ENCODE measurements around the gene TNS1. TPM values are rescaled to one million over a fixed set of nuclear protein-coding genes. Genes with fewer than 3 reads are reported as not detected.

Gene TNS1
- total and polyA plus RNA-seq, 9 of the 15 experiments (the other 6 are each of a cell fraction or from before 2014, with no cell fraction given) = 0.13 to 2.7 (median 0.77) TPM

DNA sequence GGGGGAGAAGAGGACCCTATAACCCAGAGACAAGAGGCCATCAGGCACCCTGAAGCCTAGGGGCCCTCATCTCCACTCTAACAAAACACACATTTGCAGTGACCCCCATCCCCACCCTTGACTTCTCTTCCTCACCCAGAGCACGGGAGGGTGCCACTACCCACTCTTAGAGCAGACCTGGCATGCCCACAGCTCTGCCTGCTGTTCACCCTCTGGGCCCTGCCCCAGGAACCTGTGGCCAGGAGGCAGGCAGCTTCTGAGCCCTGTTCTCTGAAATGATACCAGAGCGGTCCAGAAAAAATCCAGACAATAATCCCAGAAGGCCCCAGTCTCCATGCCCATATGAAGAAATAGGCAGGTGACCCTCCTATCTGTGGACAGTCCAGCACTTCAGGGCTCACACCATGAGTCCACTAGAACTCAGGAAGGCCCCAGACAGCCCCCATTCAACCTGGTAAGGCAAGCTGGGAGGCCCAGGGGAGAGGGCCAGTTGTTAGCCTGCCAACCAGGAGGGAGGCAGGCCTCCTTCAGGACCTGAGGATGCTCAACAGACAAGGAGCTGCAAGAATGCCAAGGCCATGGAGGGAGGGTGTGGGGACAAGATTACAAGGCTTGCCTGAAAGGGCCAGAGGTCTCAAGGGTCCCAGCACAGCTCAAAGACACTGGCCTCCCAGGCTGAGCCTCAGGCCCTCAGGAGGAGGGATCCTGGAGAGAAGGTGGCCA is 75.0 kb downstream of the TNS1 start (continued):
- TF ChIP-seq, protein P1, sequence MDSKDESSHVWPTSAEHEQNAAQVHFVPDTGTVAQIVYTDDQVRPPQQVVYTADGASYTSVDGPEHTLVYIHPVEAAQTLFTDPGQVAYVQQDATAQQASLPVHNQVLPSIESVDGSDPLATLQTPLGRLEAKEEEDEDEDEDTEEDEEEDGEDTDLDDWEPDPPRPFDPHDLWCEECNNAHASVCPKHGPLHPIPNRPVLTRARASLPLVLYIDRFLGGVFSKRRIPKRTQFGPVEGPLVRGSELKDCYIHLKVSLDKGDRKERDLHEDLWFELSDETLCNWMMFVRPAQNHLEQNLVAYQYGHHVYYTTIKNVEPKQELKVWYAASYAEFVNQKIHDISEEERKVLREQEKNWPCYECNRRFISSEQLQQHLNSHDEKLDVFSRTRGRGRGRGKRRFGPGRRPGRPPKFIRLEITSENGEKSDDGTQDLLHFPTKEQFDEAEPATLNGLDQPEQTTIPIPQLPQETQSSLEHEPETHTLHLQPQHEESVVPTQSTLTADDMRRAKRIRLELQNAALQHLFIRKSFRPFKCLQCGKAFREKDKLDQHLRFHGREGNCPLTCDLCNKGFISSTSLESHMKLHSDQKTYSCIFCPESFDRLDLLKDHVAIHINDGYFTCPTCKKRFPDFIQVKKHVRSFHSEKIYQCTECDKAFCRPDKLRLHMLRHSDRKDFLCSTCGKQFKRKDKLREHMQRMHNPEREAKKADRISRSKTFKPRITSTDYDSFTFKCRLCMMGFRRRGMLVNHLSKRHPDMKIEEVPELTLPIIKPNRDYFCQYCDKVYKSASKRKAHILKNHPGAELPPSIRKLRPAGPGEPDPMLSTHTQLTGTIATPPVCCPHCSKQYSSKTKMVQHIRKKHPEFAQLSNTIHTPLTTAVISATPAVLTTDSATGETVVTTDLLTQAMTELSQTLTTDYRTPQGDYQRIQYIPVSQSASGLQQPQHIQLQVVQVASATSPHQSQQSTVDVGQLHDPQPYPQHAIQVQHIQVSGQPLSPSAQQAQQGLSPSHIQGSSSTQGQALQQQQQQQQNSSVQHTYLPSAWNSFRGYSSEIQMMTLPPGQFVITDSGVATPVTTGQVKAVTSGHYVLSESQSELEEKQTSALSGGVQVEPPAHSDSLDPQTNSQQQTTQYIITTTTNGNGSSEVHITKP (IDR thresholded peaks at IDR 0.05; ENCODE audit: partially characterized antibody) = no peak
- TF ChIP-seq ASH1L (IDR thresholded peaks at IDR 0.05; ENCODE audit: borderline replicate concordance, low read depth, partially characterized antibody) = no peak
- no peak for TF ChIP-seq ZNF655 (CRISPR knock-in tag; IDR thresholded peaks at IDR 0.05)
- no peak for TF ChIP-seq GATAD2B (IDR thresholded peaks at IDR 0.05; ENCODE audit: borderline replicate concordance)

- Histone ChIP-seq H4K20me1 (replicated peaks; ENCODE audit: control insufficient read depth, insufficient read depth, low read length) (no peaks in the 10 kb centered on the region), H3K9me3 (replicated peaks; ENCODE audit: control insufficient read depth, insufficient read depth, low read depth, low read length) (no peaks in the 10 kb centered on the region), H3K27ac (ENCODE audit: extremely low read depth, low read depth, low read length) (no peak overlapping the region), H3K4me2 (ENCODE audit: insufficient read depth, low read length) (no peak overlapping the region), H3K36me3 (ENCODE audit: control insufficient read depth, insufficient read depth, low read length) (no peaks in the 10 kb centered on the region), H3K4me3 (no peak overlapping the region), H3K9me1 (ENCODE audit: control insufficient read depth, insufficient read depth, low read length) (no peaks in the 10 kb centered on the region), H3K79me2 (ENCODE audit: control insufficient read depth, insufficient read depth, low read length) (no peaks in the 10 kb centered on the region), H3K9ac (ENCODE audit: insufficient read depth in 1 of 2, low read depth in 2 of 2, low read length in 2 of 2) (no peak overlapping the region; a peak in 1 of 4 replicates), H3K27me3 (ENCODE audit: control insufficient read depth in 2 of 2, insufficient read depth in 2 of 2, low read length in 2 of 2) (peaks cover 0 to 28% of the 10 kb centered on the region in 2 experiments; a peak in 3 of 5 replicates), H3K4me1 (replicated peaks in 1 of 2; ENCODE audit: control insufficient read depth in 2 of 2, insufficient read depth in 2 of 2, low read length in 2 of 2) (no peaks in the 10 kb centered on the region), H2AFZ (ENCODE audit: low read depth, low read length) (no peak overlapping the region)
- no TSS peak for BruUV-seq (replicated peaks)
- ChIA-PET POLR2A (no interaction called here), CTCF (ENCODE audit: low intra/inter-chr PET ratio) (no interaction called here)
- WGBS (ENCODE audit: insufficient coverage, low coverage, missing lambda C conversion rate) = 0% methylated on average over 2 of the region's 2 CpGs
- intact Hi-C loops (cut with micrococcal nuclease) (no loop called here), in situ Hi-C loops (cut with MboI) (no loop called here)
- ATAC-seq = no peak
- no peak for DNase-seq (ENCODE audit: extremely low read depth in 1 of 4, low spot score in 3 of 4)
- no peak for FAIRE-seq
- TF ChIP-seq U2AF1 (optimal IDR thresholded peaks at IDR 0.05; ENCODE audit: low read depth, low read length) = no peak
- TF ChIP-seq AFF1 (IDR thresholded peaks at IDR 0.05; ENCODE audit: low read depth in 1 of 2, partially characterized antibody in 2 of 2) = no peak
- TF ChIP-seq KLF1 (tag; IDR thresholded peaks at IDR 0.05) = no peak
- no peak for TF ChIP-seq THAP7 (CRISPR knock-in tag; IDR thresholded peaks at IDR 0.05)
- TF ChIP-seq ZC3H11A (IDR thresholded peaks at IDR 0.05; ENCODE audit: low read depth, low read length) = no peak
- no peak for TF ChIP-seq ZNF445 (CRISPR knock-in tag; IDR thresholded peaks at IDR 0.05; ENCODE audit: low read depth)
These were observed 76.0 kb downstream of the TNS1 start for GRCh38 chr2:217926801-217927200.

All from K562 (cell line).